NCI-H2196 (cell line): ENCODE results near the gene MYOG.

Source experiments
- DNase-seq: peaks from one replicate; lab custom pipeline; 2025; ENCODE audit not compliant: unreplicated experiment; lab: John Stamatoyannopoulos, UW

The MYOG gene

GRCh38 chr1:203117611-203118575 is 32.1 kb upstream of the MYOG start:
- no peak for DNase-seq

DNA sequence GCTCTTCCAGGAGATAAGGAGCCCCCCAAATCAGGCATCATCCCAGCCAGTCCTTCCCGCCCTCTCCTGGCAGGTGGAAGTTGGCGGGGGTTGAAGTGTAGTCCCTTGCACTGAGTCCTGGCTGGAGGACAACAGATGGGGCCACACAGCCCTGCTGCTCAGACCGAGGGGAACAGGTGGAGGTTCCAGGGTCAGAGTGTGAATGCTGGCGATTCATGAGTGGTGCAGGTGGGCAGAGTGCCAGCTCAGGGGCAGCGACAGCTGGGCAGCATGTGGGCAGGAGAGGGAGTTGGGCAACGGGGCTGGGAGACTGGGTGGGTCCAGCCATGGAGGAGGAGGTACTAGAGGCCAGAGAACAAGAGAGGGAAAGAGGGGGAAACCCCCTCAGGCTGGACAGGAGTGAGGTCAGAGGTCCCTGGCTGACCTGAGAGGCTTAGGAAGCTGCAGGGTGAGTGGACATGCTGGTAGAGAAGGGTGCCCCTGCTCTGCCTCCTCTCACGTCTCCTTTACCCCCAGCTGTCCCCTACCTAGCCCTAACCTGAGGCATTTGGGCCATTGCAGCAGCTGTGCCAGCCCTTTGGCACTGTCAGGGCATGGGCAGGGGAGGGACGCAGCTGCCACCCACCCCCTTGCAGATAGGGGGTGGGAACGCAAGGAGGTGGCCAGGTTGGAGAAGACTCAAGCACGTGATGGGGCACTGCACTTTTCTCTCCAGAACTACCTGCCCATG is 30.4 kb upstream of the MYOG start:
- DNase-seq = no peak

- DNase-seq = no peak
Measured at GRCh38 chr1:203114202-203114601, 28.4 kb upstream of the MYOG start.

DNA sequence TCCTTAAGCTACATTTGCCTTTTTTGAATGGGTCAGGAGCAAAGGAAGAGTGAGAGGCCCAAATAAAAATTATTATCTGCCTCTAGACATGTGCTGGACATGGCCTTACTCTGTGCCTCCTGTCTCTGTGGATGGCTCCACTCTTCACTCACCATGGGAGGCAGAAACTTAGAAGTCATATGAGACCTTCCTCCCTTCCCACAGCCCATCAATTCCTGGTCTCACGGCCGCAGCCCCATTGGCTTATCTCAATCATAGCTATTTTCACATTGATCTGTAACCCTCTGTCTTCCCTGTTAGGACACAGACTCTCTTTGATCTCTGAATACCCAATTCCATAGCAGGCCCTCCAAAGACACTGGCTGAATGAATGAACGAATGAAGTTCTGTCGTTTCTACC is 27.5 kb upstream of the MYOG start:
- DNase-seq = no peak

DNA sequence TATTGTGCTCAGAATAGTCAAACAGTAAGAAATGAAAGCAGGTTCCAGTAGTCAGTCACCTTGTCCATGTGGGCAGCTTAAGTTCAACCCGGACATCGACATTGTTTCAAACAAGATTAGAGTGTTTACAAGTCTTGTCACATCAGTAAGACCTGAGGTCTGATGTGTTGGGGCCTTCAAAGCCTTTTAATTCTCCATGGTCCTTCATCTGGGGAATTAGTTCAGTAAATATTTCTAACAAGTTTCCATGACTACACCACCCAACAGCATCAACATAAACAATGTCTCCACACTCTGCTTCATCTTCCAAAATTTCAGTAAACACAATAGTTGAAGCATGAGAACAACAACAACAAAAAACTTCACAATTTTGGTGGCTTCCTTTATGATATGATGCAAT is 26.7 kb upstream of the MYOG start:
- no peak for DNase-seq

DNA sequence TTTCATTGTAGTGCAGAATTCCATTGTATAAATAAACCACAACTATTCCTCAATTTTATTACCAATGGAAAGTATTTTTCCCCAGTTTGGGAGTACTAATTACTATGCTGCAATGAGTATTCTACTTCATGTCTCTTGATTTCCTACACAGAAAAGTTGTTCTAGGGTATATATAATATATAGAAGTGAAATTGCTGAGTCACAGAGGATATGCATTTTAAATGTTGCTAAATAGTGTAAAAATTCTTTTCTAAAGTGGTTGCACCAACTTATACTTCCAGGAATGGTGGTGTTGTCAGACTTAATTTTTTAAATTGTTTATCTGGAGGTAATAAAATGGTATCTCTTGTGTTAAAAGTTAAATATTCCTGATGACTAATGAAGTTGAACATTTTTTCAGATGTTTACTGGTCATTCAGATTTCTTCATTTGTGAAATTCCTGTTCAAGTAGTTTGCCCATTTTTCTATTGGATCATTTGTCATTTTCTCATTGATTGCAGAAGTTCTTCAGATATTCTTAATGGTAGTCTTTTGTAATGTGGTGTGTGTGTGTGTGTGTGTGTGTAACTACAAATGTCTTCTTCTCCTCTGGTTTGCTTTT is 19.1 kb upstream of the MYOG start:
- no peak for DNase-seq

DNA sequence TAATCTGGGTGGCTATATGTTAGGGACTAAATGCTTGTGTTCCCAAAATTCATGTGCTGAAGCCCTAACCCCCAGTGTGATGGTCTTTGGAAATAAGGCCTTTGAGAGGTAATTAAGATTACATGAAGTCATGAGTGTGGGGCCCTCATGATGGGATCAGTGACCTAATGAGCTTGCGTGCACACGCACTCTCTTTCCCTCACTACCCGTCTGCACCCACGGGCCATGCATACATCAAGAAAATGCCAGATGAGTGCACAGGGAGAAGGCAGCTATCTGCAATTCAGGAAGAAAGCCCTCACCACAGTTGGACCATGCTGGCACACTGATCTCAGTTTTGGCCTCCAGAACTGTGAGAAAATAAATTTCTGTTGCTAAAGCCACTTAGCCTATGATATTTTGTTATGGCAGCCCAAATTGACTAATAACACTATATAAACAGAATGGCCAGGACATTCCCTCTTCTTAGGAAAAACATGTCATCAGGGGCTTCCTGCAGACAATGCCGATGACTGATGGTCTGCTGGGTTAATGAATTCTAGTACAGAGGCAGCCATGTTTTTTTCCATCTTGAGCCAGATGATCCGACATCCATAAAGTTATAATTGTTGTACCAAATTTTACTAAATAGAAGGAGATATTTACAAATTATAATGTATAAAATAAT is 18.1 kb upstream of the MYOG start:
- DNase-seq = no peak

DNA sequence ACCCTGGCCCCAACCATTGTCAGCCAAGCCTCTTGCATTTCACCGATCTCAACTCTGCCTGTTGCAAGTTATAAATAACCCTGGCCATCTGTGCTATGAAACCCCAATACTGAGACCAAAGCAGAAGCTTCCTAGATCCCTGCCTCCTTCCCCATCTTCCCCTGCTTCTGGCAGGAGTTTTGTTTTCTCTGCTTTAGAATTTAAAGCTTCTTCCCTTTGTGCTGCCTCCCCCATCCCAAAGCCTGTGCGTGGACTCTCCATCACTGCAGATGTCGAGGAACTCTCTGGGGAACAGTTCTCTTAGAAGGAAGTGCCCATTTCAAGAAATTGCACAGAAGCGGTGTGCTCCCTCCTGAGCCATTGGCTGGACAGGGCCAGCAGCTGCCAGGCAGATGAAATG is 17.4 kb upstream of the MYOG start:
- no peak for DNase-seq

DNA sequence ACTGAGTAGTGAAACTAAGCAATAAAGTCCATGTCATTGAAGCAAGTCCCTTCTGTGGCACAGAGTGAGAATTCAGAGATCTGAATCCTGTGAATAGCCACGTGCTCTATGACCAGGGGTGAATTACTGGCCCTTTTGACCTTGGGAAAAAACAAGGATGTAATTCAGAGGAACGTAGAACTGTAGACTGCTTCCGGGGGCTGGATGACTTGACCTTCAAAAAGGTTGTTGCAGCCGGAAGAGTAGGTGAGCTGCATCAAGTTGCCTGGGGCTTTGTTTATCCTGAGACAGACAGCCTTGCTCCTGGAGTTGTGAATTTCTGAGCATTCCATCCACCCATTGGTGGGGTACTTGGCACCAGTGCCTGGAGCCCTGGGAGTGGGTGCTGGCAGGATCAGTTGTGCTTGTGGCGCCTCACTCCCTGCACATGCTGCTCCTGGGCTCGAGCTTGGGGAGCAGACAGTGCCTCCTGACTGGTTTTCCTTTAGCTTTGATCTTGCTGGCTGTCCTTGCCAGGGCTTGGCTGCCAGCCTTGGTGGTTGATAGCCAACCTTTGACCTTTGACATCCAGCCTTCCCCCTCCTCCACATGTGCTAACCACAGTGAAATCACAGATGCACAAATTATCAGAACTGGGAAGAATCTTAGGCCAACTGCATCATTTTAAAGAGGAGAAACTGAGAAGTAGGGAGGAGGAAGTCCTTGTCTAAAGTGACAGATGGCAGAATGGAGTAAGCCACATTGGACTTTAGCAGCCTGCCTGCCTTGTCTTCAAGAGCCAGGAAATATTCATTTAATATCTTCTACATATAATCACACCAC is 16.2 kb upstream of the MYOG start:
- DNase-seq = no peak

DNA sequence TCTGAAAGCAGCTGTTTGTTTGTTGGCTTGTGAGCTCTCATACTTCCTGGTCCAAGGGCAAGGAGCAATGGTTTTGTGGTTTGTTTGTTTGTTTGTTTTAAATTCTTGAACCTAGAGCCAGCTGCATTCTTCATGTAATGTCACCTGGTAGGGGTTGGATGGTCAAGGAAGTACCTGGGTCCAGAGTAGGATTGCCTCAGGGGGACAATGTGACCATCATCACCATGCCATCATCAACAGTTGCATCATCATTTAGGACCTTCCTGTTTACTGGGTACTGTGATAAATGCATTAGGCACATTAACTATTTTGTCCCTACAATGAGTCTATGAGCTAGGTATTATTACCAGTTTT is 14.7 kb upstream of the MYOG start:
- no peak for DNase-seq

- no peak for DNase-seq
Measured at GRCh38 chr1:203099805-203100515, 14.1 kb upstream of the MYOG start.

DNA sequence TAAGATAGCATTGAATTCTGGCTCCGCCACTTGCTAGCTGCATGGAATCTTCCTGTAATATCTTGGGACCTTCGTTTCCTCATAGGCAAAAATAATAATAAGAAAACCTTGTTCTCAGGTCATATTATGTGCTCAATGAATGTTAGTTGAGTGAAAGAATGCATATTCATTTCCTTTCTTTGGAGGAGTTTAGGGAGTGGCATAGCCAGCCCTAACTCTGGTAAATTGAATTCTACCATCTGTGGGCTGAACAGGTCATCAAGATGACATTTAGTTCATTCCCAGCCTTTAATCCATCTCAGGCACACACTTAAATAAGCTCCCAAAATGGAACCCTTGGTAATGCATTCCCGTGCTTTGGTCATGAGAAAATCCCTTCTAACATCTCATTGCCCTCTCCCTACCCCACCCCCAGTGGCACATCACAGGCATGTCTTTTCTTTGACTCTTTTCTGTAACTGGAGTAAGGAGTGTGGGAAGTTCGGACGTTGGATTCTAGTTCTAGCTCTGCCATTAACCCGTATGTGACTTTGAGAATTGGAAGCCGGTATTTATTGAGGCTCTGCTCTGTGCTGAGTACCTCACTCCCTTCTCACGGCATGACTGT is 13.2 kb upstream of the MYOG start:
- DNase-seq = no peak

GRCh38 chr1:203098445-203098844 is 12.6 kb upstream of the MYOG start:
- DNase-seq = no peak

GRCh38 chr1:203097001-203097400 is 11.2 kb upstream of the MYOG start:
- DNase-seq = no peak

DNA sequence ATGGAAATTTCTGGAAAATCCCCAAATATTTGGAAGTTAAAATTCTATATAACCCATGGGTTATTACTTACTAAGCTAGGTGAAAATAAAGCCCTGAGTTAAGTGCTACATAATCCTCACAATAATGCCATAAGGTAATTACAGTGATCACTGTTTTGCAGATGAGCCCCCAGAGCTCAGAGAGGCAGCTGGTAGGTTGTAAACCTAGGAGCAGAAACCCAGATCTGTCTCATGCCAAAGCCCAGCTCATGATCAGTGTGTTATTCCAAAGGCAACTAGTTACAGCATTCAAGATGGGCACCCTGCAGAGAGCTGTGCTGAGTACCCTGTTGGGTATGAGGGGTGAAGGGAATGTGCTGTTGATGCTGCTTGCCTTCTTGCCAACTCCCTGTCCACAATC is 10.8 kb upstream of the MYOG start:
- no peak for DNase-seq

- no peak for DNase-seq
Measured at GRCh38 chr1:203095061-203095690, 9.4 kb upstream of the MYOG start.

GRCh38 chr1:203093754-203094410 is 8.1 kb upstream of the MYOG start:
- no peak for DNase-seq

GRCh38 chr1:203091761-203092330 is 6.0 kb upstream of the MYOG start:
- DNase-seq = no peak
